ENCODE data around the gene SNRNP70.
A peak's percentile ranks its signal among the peaks of the same experiment; 100 is the strongest.

Gene SNRNP70

DNA sequence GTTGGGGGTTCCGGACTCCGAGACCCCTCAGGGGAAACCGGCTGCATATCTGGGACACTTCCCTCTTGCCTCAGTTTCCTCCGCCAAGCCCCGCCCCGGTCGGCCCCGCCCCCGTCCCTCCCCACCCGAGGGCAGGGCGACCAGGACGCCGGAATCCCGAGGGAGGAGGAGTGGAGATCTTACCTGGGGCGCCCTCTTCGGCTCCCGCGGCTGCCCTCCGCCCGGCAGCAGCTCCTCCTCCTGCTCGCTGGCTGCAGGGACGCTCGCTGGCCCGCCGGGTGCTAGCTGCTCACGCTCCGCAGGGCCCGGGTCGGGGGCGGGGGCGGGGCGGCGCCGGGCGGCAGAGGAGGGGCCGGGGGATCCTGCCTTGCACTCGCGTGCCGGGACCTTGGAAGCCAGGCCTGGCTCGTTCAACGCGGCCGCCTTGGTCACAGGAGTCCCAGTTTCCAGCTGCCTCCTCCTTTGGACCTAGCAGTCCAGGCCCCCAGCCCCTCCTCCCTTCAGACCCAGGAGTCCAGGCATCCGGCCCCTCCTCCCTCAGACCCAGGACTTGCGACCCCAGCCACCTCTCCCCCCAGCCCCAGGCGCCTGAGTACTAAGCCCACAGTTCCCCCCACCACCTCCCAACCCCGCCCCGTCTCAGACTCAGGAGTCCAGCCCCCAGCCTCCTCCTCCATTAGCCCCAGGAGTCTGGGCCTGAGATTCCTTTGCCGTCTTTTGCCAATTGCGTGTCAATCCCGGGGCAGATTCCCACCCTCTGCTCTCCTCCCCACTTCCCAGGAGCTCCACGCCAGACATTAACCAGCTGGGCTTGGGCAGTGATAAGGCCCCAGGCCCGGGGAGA lies 20.3 kb upstream of the SNRNP70 start, which contains the start of gene NTF4:
Gene NTF4 (minus strand): TSS at position 51 of the 844 bp plus-strand sequence. CDS start 2,821 bp downstream, outside the sequence.
- DNase-seq, result no peak

DNA sequence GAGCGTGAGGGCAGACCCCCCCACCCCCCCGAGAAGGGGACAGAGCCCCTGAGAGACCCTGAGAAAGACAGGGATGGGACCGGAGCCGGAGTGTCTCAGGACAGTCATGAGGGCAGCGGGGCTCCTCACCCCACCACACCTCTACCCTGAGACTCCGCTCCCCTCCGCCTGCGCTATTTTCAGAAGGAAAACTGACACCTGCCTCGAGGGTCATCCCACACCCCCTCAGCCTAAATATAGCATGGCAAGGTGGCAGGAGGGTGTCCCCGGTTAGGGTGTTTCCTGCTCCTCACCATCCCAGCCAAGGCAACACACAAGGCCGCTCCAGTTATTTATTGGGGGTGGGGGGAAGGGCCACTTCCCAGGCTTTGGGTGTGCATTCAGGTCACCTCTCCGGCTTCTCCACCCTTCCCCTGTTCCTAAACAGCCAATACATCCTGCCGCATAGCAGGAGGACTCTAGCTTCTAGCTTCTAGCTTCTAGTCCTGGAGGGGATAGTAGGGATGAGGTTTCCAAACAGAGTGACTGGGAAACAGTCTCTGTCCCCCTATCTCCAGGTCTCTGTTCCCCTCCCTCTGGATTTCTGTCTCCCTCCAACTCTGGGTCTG lies 19.2 kb upstream of the SNRNP70 start:
- DNase-seq, result no peak

DNA sequence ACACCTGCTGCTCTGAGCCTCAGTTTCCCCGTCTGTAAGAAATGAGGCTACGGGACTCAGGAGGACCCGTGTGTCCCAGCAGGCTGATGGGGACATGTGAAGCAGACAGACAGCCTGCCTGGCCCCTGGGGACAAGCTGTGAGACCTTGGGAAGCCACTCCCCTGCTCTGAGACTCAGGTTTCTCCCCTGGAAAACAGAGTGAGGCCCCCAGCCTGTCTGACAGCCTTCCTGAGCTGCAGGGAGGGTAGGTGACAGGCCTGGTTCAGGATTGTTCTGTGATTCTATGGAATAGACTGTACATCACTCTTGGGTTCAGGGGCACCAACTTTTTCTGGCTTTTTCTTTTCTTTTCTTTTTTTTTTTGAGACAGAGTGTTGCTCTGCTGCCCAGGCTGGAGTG lies 17.7 kb upstream of the SNRNP70 start:
- no peak for DNase-seq

DNA sequence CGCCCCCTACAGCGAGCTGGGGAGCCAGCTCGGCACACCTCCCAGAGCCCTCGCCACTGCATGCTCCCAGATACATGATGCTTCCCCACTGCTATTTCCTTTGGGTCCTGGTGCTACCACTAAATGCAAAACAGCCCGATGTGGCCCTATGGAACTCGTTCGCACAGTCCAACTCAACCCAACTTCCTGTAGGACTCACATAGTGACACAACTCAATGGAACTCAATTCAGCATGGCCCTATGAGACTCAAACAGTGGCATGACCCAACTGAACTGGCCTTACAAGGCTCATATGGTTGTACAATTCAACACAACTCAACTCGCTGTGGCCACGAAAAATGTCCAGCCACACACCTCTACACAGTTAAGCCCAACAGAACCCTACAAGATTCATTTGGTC lies 16.2 kb upstream of the SNRNP70 start:
- no peak for DNase-seq

DNA sequence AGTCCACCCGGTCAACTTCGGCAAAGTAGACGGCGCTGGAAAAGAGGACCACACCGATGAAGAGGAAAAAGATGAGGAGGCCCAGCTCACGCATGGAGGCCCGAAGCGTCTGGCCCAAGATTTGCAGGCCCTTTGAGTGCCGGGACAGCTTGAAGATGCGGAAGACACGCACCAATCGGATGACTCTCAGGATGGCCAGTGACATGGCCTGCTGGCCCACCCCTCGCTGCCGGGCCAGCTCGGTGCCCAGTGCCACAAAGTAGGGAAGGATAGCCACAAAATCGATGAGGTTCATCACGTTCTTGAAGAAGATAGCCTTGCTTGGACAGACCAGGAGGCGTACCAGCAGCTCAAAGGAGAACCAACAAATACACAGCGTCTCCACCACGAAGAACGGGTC lies 14.8 kb upstream of the SNRNP70 start:
- no peak for DNase-seq

DNA sequence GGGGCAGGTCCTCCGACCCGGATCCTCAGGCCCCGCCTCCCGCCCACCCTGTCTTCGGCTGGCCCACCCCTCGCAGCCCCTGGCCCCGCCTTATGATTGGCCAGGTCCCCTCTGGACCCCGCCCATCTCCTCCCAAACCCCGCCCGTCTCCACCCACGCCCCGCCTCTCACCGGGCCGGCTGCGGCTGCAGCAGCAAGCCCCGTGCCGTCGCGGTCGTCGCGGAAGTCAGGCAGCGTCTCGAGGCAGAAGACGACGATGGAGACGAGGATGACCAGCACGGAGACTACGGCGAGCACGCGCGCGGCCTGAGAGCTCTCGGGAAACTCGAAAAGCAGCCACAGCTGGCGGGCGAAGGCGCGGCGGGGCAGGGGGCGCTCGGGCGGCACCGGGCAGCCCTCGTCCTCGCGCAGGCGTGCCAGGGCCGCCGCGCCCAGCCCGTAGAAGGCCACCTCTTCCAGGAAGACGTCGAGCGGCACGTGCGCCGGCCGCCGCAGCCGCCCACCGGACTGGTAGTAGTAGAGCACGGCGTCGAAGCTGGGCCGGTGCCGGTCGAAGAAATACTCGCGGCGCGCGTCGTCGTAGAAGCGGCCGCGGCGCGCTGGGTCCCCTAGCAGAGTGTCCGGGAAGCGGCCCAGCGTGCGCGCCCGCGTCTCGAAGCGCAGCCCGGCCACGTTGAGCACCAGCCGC lies 13.2 kb upstream of the SNRNP70 start:
- DNase-seq, result no peak

DNA sequence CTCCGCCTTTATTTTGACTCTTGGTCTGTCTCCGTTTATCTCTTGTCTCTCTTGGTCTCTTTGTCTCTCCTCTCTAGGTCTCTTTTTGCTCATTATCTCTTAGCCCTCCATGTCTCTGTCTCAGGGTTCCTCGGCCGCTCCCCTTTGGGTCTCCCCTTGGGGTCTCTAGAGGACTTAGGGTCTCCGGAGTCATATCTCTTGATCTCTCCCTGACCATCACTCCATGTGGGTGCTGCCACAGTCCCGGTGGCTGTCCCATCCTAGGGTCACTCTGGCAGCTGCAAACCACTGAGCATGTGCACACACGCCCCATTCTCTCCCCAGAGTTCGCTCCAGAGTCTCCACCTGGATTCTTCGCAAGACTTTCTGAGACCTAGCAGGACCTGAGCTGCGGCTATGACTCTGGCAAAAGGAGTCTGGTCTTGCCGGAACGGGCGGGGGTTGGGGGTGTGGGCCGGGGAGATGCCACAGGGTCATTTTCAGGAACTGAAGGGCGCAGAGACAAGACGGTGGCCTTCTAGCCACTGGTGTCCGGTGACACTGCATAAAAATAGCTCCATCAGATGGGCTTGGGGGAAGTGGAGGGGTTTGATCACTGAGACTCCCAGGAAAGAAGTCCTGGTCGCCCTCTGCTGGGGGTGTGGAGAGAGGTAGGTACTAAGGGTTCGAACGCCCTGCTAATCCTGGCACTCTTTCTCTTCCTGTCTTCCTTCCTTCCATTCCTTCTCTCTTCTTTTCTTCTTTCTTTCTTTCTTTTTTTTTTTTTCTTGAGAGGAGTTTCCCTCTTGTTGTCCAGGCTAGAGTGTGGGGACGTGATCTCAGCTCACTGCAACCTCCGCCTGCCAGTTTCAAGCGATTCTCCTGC lies 11.5 kb upstream of the SNRNP70 start:
- peak; percentile 61 for DNase-seq

DNA sequence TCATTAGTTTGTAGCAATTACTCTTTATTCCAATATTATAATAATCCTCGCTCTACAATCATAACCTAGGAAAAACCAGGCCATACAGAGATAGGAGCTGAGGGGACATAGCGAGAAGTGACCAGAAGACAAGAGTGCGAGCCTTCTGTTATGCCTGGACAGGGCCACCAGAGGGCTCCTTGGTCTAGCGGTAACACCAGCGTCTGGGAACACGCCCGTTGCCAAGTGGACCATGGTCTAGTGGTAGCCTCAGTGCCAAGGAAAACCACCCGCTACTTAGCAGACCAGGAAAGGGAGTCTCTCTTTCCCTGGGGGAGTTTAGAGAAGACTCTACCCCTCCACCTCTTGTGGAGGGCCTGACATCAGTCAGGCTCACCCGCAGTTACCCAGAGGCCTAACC lies 10.4 kb upstream of the SNRNP70 start:
- peak; percentile 49 for DNase-seq

DNA sequence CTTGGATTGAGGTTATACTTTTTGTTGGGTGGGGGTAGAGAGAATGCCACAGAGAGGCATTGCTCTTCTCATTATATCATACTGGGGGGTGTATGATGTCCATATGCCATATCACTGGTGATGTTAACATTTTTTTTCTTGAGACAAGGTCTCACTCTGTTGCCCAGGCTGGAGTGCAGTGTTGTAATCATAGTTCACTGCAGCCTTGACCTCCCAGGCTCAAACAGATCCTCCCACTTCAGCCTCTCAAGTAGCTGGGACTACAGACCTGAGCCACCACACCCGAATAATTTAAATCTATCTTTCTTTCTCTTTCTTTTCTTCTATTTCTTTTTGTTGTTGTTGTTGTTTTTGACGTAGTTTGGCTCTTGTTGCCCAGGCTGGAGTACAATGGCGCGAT lies 4.9 kb upstream of the SNRNP70 start:
- no peak for DNase-seq

DNA sequence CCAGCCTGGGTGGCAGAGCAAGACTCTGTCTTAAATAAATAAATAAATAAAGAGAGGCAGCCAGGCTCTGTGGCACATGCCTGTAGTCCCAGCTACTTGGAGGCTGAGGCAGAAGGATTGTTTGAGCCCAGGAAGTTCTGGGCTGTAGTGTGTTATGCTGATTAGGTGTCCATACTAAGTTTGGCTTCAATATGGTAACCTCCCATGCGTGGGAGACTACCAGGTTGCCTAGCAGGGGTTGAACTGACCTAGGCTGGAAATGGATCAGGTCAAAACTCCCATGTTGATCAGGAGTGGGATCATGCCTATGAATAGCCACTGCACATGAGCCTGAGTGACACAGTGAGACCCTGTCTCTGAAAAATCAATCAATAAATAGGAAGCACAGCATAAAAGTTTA lies 4.0 kb upstream of the SNRNP70 start:
- no peak for DNase-seq

DNA sequence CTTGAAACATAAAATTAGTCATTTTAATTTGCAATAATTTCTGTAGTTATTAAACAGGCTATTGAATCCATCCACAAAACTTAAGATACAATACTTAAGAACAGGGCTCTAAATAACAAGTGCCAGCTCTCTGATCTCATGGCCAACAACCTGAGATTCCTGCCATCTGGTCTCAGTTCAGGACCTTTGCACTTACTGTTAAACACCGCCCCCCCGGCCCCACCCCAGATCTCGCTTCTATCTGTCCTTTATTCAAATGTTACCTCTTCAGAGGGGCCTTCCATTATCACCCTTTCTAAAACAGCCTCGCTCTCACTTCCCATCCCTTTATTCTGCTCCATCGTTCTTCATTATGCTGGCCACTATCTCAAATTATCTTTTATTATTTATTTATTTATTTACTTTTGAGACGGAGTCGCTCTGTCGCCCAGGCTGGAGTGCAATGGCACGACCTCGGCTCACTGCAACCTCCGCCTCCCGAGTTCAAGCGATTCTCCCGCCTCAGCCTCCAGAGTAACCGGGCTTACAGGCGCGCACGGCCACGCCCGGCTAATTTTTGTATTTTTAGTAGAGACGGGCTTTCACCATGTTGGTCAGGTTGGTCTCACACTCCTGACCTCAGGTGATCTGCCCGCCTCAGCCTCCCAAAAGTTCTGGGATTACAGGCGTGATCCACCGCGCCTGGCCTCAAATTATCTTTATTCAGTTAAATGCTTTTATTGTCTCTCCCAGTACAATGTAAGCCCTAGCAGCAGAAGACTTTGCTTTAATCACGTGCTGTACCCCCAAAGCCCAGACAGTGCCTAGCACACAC lies 838 bp upstream of the SNRNP70 start:
- DNase-seq, result no peak

DNA sequence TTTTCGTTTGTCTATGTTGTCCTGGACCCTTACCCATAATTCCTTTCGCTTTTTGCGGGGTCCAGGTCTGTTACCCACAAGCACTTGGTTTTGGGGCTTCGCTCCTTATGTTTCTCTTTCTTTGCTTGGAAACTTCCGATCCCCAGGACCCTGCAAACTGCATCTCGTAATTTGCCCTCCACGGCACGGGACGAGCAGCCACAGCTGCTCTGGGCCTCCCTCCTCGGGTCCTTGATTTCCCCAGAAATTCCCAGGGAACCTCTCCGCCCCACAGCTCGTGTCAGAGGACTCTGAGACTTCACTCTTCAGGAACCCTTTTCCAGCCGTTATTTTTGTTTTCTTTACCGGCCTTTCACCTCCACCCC lies 599 bp downstream of the SNRNP70 start:
- DNase-seq, result no peak

DNA sequence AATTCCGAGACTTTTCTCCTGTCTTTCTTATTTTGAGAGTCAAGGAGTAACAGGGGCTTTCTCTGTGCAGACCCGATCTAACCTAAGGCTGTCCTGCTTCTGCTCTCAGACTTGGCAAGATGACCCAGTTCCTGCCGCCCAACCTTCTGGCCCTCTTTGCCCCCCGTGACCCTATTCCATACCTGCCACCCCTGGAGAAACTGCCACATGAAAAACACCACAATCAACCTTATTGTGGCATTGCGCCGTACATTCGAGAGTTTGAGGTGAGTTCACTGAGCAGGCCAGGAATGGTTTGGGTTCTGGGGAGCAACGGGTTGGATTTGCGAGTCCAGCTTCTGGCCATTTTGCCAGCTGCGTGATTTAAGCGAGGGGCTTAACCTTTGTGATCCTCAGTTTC lies 1.0 kb downstream of the SNRNP70 start:
- no peak for DNase-seq

DNA sequence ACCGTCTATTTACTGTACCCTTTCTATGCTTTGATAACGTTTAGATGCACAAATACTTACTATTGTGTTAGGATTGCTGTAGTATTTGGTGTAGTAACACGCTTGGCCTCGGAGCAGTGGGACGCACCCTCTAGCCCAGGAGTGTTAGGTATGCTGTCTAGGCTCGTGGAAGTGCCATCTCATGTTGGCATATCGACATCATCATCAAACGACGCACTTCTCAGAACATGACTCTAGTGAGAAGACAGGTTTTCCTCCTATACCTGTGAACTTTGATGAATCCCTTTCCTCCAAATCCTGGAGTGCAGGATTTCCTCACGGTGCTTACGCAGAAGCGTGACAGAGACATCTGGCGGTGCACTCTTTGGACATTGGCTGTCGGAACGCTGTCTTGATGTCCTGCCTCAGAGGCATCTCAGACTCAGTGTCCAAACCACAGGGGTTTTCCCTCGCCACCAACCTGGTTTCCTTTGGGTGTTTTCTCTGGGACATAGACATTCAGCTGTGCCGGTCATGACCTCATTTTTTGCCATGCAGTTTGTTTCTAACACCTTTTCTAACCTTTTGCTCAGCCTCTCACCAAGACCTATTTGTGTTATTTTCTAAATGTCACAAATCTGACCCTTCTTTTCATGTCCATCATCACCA lies 6.3 kb downstream of the SNRNP70 start:
- DNase-seq, result no peak

DNA sequence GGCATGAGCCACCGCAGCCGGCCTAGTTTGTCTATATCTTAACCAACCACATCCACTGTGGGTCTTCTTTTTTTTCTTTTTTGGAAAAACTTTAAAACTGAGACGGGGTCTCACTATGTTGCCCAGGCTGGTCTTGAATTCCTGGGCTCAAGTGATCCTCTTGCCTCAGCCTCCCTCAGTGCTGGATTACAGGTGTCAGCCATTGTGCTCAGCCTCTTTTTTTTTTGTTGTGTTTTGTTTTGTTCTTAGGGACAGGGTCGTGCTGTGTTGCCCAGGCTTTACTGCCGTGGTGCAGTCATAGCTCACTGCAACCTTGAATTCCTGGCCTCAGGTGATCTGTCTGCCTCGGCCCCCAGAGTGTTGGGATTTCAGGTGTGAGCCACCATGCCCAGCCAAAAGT lies 7.4 kb downstream of the SNRNP70 start:
- no peak for DNase-seq

DNA sequence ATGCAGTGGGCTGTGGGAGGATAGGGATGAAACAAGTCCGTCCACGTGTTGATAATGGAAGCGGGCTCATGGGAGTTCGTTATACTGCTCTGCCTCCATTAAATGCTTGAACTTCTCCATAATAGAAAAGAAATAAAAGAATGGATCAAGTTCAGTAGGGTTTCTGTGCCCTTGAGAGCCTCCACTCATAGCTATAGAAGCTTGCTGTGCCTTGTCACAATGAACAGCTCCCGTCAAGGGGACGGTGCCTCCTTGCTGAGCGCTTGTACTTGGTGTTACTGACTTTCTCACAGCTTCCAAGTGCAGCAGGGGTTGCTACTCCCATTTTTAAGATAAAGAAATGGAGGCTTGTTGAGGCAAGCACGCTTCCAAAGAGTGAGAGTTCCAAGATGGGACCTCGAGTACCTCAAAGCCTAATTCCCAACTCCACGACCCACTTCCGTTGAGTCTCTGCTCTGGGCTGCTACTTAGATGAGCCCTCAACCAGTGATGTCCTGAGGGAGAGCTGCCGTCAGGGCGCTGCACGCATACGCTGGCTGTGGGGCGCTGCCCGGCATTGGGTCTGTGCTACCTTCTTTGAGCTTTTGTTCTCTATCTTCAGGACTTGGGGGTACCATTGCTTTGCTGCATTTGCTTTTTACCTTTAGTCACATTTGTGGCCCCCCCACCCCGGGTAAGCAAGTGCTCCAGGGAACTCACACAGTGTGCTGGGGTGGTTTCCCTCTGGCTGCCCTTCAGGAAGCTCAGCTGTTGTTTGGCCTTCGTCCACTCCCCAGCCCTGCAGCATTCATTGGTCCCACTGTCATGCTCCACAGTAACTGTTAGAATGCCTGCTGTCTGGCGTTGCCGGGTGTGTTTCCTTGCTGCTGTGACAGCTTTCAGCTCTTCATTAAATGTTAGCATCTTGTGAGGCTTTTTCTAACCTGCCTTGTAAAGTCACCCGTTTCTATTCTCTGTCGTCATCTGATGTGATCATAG lies 9.5 kb downstream of the SNRNP70 start:
- no peak for DNase-seq

DNA sequence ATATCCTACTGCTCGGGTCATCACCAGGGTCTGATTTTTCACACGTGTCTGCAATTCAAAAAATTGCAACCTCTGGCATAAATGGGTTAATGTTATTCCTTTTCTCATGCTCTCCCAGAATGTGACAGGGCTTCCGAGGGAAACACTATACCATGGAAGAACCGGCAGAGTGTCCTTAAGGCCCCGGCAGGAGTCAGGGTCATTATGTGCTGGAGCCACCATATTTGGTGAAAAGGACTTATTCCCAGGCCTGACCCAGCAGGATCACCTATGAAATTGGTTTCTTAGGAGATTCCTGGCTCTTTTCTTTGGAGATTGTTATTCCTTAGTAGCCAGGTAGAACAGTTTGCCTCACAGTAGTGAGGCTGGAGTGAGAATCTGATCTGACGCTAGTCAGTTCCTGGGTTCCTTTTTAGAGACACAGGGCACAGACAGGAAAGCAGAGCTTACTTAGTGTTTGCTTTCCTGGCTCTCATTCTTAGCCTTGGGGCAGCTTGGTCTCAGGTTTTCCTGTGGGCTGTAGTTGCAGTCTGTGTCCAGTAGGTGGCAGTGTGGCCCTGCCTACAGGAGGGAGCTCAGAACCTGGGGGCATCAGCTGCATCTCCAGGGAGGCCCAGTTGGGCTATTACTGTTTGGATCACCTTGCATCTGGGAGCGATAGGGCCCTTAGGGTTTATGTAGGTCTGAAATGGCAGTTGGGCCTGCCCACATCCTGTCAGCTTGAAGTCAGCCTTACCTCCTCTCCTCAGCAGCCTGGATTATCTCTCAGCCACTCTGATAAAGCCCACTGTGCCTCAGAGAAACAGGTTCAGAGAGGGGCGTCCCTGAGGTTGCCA lies 12.4 kb downstream of the SNRNP70 start:
- peak; percentile 82 for DNase-seq

DNA sequence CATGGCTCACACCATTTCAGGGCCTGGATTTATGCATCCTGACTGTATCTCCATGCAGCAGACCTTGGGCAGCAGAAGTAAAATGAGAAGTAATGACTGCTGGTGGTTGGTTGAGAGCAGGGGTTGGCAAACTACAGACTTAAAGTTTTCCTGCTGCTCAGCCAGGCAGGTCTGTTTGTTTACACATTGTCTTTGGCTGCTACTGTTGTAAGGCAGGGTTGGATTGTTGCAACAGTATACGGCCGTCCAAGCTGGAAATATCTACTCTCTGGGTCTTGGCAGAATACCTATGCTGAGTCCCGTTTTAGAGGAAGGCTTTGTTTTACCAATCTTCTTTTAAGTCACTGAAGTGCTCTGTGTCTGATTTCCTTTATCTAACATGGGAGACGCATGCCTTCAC lies 13.5 kb downstream of the SNRNP70 start:
- DNase-seq, result no peak

DNA sequence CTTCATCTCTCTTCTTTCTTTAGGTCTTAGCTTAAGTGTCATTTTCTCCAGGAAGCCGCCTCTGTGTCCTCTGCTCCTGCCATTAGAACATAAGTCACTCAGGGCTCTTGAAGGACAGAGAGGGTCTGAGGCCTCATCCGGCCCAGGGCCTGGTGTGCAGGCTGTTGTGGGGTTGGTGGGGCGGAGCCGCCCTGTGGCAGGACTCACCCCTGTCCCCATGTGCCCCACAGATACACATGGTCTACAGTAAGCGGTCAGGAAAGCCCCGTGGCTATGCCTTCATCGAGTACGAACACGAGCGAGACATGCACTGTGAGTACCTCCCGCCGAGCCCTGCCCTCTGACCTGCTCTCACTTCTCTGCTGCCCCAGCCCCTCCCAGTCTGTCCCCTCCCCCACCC lies 15.9 kb downstream of the SNRNP70 start:
- DNase-seq, result no peak

Measured in hematopoietic multipotent progenitor cell treated with erythropoietin and hydrocortisone succinate and interleukin-3 and kit ligand, for 6 days (in vitro differentiated cells).